ENCODE data around the gene PTPRD.

Gene PTPRD

GRCh38 chr9:9719373-9720112, 893.3 kb downstream of the PTPRD start:
- no peak overlapping the region for H2BK120ac ChIP-seq (ENCODE audit: insufficient read depth, low read length, poor library complexity)
- WGBS (ENCODE audit: extremely low coverage, insufficient coverage, insufficient read length): no CpG with 5 or more reads among the region's 16 CpGs
- no peak overlapping the region for H2AK5ac ChIP-seq (ENCODE audit: low read length)
- H3K9me3 ChIP-seq (ENCODE audit: insufficient read depth, low read depth, low read length): peaks cover 9% of the 10 kb centered on the region
- no peak overlapping the region for H3K4me3 ChIP-seq (ENCODE audit: low read depth, low read length)
- H3K27me3 ChIP-seq (ENCODE audit: insufficient read depth, low read length): no peaks in the 10 kb centered on the region
- H4K12ac ChIP-seq (ENCODE audit: low read depth, low read length): no peak overlapping the region
- H3K36me3 ChIP-seq (ENCODE audit: control insufficient read depth in 1 of 2, insufficient read depth in 2 of 2, low read length in 2 of 2): no peaks in the 10 kb centered on the region
- no peaks in the 10 kb centered on the region for H3K79me1 ChIP-seq (ENCODE audit: low read length)
- H3K23ac ChIP-seq (ENCODE audit: low read length): no peak overlapping the region
- H3K79me2 ChIP-seq (ENCODE audit: control insufficient read depth, insufficient read depth, low read length, poor library complexity): no peaks in the 10 kb centered on the region
- H3K4ac ChIP-seq (ENCODE audit: low read depth, low read length): no peak overlapping the region
- H2AFZ ChIP-seq (ENCODE audit: insufficient read depth, low read length, poor library complexity): no peak overlapping the region
- no peak overlapping the region for H3K9ac ChIP-seq (ENCODE audit: low read length)
- H3K4me1 ChIP-seq (ENCODE audit: control insufficient read depth in 1 of 2, insufficient read depth in 2 of 2, low read length in 2 of 2): no peaks in the 10 kb centered on the region
- H4K91ac ChIP-seq (ENCODE audit: low read depth, low read length): no peak overlapping the region
- no peak overlapping the region for H3K4me2 ChIP-seq (ENCODE audit: low read length)
- no peak overlapping the region for H3K27ac ChIP-seq (ENCODE audit: low read depth, low read length)
- H2BK12ac ChIP-seq (ENCODE audit: low read length): no peak overlapping the region
- no peak overlapping the region for H4K8ac ChIP-seq (ENCODE audit: low read depth, low read length)
- H3K14ac ChIP-seq (ENCODE audit: low read length): no peak overlapping the region
- no peak overlapping the region for H3K18ac ChIP-seq (ENCODE audit: low read length)
- H2BK5ac ChIP-seq (ENCODE audit: low read depth, low read length, poor library complexity): no peak overlapping the region
- DNase-seq: no peak

- Histone ChIP-seq H3K79me1 (ENCODE audit: low read length) (no peaks in the 10 kb centered on the region), H3K18ac (ENCODE audit: low read length) (no peak overlapping the region), H3K4ac (ENCODE audit: low read depth, low read length) (no peak overlapping the region), H3K4me1 (ENCODE audit: control insufficient read depth in 1 of 2, insufficient read depth in 2 of 2, low read length in 2 of 2) (no peaks in the 10 kb centered on the region), H3K4me3 (ENCODE audit: low read depth, low read length) (no peak overlapping the region), H4K91ac (ENCODE audit: low read depth, low read length) (no peak overlapping the region), H2BK5ac (ENCODE audit: low read depth, low read length, poor library complexity) (no peak overlapping the region), H3K36me3 (ENCODE audit: control insufficient read depth in 1 of 2, insufficient read depth in 2 of 2, low read length in 2 of 2) (no peaks in the 10 kb centered on the region), H3K79me2 (ENCODE audit: control insufficient read depth, insufficient read depth, low read length, poor library complexity) (no peaks in the 10 kb centered on the region), H3K27me3 (ENCODE audit: insufficient read depth, low read length) (no peaks in the 10 kb centered on the region), H3K4me2 (ENCODE audit: low read length) (no peak overlapping the region), H4K12ac (ENCODE audit: low read depth, low read length) (no peak overlapping the region), H3K23ac (ENCODE audit: low read length) (no peak overlapping the region), H4K8ac (ENCODE audit: low read depth, low read length) (no peak overlapping the region), H3K9ac (ENCODE audit: low read length) (no peak overlapping the region), H2AFZ (ENCODE audit: insufficient read depth, low read length, poor library complexity) (no peak overlapping the region), H3K14ac (ENCODE audit: low read length) (no peak overlapping the region), H2BK12ac (ENCODE audit: low read length) (no peak overlapping the region), H2AK5ac (ENCODE audit: low read length) (no peak overlapping the region), H2BK120ac (ENCODE audit: insufficient read depth, low read length, poor library complexity) (no peak overlapping the region), H3K9me3 (ENCODE audit: insufficient read depth, low read depth, low read length) (peaks cover 9% of the 10 kb centered on the region), H3K27ac (ENCODE audit: low read depth, low read length) (no peak overlapping the region)
- no CpG with 5 or more reads among the region's 3 CpGs for WGBS (ENCODE audit: extremely low coverage, insufficient coverage, insufficient read length)
- no peak for DNase-seq
These were observed 894.1 kb downstream of the PTPRD start for GRCh38 chr9:9718691-9719090.

DNA sequence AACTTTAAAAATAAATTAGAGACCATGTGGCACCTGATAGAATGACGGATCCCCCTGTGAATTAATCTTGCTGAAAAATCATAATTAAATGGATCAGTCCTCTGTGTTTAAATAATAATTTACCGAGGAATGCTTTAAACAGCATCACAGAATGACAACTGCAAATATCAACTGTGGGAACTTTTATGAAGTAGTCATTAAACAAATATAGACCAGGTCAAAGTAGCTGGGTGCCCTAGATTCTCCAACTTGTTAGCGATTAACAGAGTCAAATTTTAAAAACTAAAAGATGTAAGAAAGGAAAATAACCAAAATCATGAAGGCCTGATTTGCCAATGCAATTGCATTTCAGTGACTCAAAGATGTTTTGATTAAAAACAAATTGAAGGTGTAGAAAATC, 933.4 kb downstream of the PTPRD start:
- Histone ChIP-seq H3K79me2 (ENCODE audit: control insufficient read depth, insufficient read depth, low read length, poor library complexity) (no peaks in the 10 kb centered on the region), H3K27me3 (ENCODE audit: insufficient read depth, low read length) (no peaks in the 10 kb centered on the region), H3K9ac (ENCODE audit: low read length) (no peak overlapping the region), H4K12ac (ENCODE audit: low read depth, low read length) (no peak overlapping the region), H3K36me3 (ENCODE audit: control insufficient read depth in 1 of 2, insufficient read depth in 2 of 2, low read length in 2 of 2) (no peaks in the 10 kb centered on the region), H2AK5ac (ENCODE audit: low read length) (no peak overlapping the region), H3K9me3 (ENCODE audit: insufficient read depth, low read depth, low read length) (no peaks in the 10 kb centered on the region), H4K91ac (ENCODE audit: low read depth, low read length) (no peak overlapping the region), H3K4me3 (ENCODE audit: low read depth, low read length) (no peak overlapping the region), H3K18ac (ENCODE audit: low read length) (no peak overlapping the region), H3K14ac (ENCODE audit: low read length) (no peak overlapping the region), H3K79me1 (ENCODE audit: low read length) (no peaks in the 10 kb centered on the region), H2BK12ac (ENCODE audit: low read length) (no peak overlapping the region), H3K4me1 (ENCODE audit: control insufficient read depth in 1 of 2, insufficient read depth in 2 of 2, low read length in 2 of 2) (no peaks in the 10 kb centered on the region), H2BK5ac (ENCODE audit: low read depth, low read length, poor library complexity) (no peak overlapping the region), H4K8ac (ENCODE audit: low read depth, low read length) (no peak overlapping the region), H3K23ac (ENCODE audit: low read length) (no peak overlapping the region), H2AFZ (ENCODE audit: insufficient read depth, low read length, poor library complexity) (no peak overlapping the region), H3K4ac (ENCODE audit: low read depth, low read length) (no peak overlapping the region), H3K4me2 (ENCODE audit: low read length) (no peak overlapping the region), H3K27ac (ENCODE audit: low read depth, low read length) (no peak overlapping the region), H2BK120ac (ENCODE audit: insufficient read depth, low read length, poor library complexity) (no peak overlapping the region)
- DNase-seq: no peak
- WGBS (ENCODE audit: extremely low coverage, insufficient coverage, insufficient read length): no CpG with 5 or more reads among the region's 3 CpGs

DNA sequence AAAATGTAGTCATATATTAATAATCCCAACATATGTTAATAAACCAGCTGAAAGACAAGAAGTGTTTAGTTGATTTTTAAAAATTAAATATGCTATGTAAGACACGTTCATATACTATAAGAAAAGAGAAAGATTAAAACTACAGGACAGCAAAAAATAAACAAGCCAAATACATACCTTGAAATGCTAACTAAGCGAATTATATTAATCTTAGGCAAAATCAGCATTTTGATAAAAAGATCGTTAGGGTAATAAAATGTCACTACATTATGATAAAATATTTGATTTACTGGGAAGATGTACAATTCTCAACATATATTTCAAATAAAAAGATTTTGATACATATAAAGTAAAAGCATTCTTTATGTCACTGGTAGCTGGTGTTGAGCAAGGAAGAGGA, 938.3 kb downstream of the PTPRD start:
- H3K9ac ChIP-seq (ENCODE audit: low read length): no peak overlapping the region
- H3K4me2 ChIP-seq (ENCODE audit: low read length): no peak overlapping the region
- H3K36me3 ChIP-seq (ENCODE audit: control insufficient read depth in 1 of 2, insufficient read depth in 2 of 2, low read length in 2 of 2): no peaks in the 10 kb centered on the region
- no peak overlapping the region for H3K14ac ChIP-seq (ENCODE audit: low read length)
- H3K4me1 ChIP-seq (ENCODE audit: control insufficient read depth in 1 of 2, insufficient read depth in 2 of 2, low read length in 2 of 2): no peaks in the 10 kb centered on the region
- H3K9me3 ChIP-seq (ENCODE audit: insufficient read depth, low read depth, low read length): no peaks in the 10 kb centered on the region
- H3K27ac ChIP-seq (ENCODE audit: low read depth, low read length): no peak overlapping the region
- no peak for DNase-seq
- no peak overlapping the region for H4K12ac ChIP-seq (ENCODE audit: low read depth, low read length)
- H4K91ac ChIP-seq (ENCODE audit: low read depth, low read length): no peak overlapping the region
- no peak overlapping the region for H4K8ac ChIP-seq (ENCODE audit: low read depth, low read length)
- H3K79me1 ChIP-seq (ENCODE audit: low read length): no peaks in the 10 kb centered on the region
- no peaks in the 10 kb centered on the region for H3K79me2 ChIP-seq (ENCODE audit: control insufficient read depth, insufficient read depth, low read length, poor library complexity)
- no peaks in the 10 kb centered on the region for H3K27me3 ChIP-seq (ENCODE audit: insufficient read depth, low read length)
- H3K4me3 ChIP-seq (ENCODE audit: low read depth, low read length): no peak overlapping the region
- H2BK5ac ChIP-seq (ENCODE audit: low read depth, low read length, poor library complexity): no peak overlapping the region
- H2AK5ac ChIP-seq (ENCODE audit: low read length): no peak overlapping the region
- no CpG with 5 or more reads among the region's 3 CpGs for WGBS (ENCODE audit: extremely low coverage, insufficient coverage, insufficient read length)
- no peak overlapping the region for H3K23ac ChIP-seq (ENCODE audit: low read length)
- H2AFZ ChIP-seq (ENCODE audit: insufficient read depth, low read length, poor library complexity): no peak overlapping the region
- H3K18ac ChIP-seq (ENCODE audit: low read length): no peak overlapping the region
- no peak overlapping the region for H2BK120ac ChIP-seq (ENCODE audit: insufficient read depth, low read length, poor library complexity)
- H2BK12ac ChIP-seq (ENCODE audit: low read length): no peak overlapping the region
- no peak overlapping the region for H3K4ac ChIP-seq (ENCODE audit: low read depth, low read length)
